K562 (cell line): ENCODE measurements around the gene BZW2. TPM values are rescaled to one million over a fixed set of nuclear protein-coding genes. Genes with fewer than 3 reads are reported as not detected.

Experiments used
- ATAC-seq: fragments of 200-7000 bp; cut with Tn5 transposase; 3 replicates; pipeline ENCODE4 v1.9.1; 2020; ENCODE audit warnings: moderate library complexity
- BruUV-seq: library from RNA; stranded (reverse); fragments of 400-500 nt; replicated peaks from 2 replicates; lab custom pipeline; 2021; lab: Mats Ljungman, UMichigan
- CTCF ChIA-PET: fragments of 300-600 bp; formaldehyde crosslinking; extraction: SDS; loops from one replicate; lab custom pipeline; 2021; ENCODE audit warnings: low intra/inter-chr PET ratio; lab: Yijun Ruan, JAX
- POLR2A ChIA-PET: fragments of 300-600, 350-650 bp; sonication (Branson Sonifier 250); formaldehyde crosslinking; extraction: SDS; loops from one replicate; lab custom pipeline; 2021; ENCODE audit warnings: antibody characterized with exemption, inconsistent platforms; lab: Yijun Ruan, JAX
- DNase-seq, 4 experiments: peaks; one replicate each; pipeline versions ENCODE4 v3.0.0 to v3.0.0-alpha.2; 2011 to 2018; ENCODE audit warnings: low spot score in 3 of 4, mixed read lengths in 3 of 4; ENCODE audit errors: extremely low read depth in 1 of 4
- FAIRE-seq: peaks from 2 replicates; lab custom pipeline; 2011; peaks lifted over from hg19 to GRCh38; lab: Jason Lieb, UNC
- H2AFZ ChIP-seq: 2 replicates; pipeline ENCODE4 v1.6.0; 2011; ENCODE audit warnings: low read depth, low read length, control low read depth, inconsistent platforms
- H3K27ac ChIP-seq: fragments of 200-600 bp; 3 replicates; pipeline ENCODE4 v1.8.0; 2011; ENCODE audit warnings: low read depth, mild to moderate bottlenecking, control low read depth, inconsistent platforms, low read length, moderate library complexity, mixed read lengths; ENCODE audit errors: extremely low read depth
- H3K27me3 ChIP-seq, 2 experiments: fragments of 300-600 bp in 1 of 2; 2 replicates in 1 of 2; 3 replicates in 1 of 2; pipeline versions ENCODE4 v1.6.0 to v1.8.0; 2011; ENCODE audit warnings: inconsistent platforms in 2 of 2, low read length in 2 of 2, mild to moderate bottlenecking in 1 of 2, mixed read lengths in 1 of 2, moderate library complexity in 1 of 2; ENCODE audit not compliant: control insufficient read depth in 2 of 2, insufficient read depth in 2 of 2
- H3K36me3 ChIP-seq: fragments of 300-600 bp; 3 replicates; pipeline ENCODE4 v1.8.0; 2011; ENCODE audit warnings: mild to moderate bottlenecking, low read length, inconsistent platforms; ENCODE audit not compliant: control insufficient read depth, insufficient read depth
- H3K4me1 ChIP-seq, 2 experiments: fragments of 200-600 bp in 1 of 2; replicated peaks in 1 of 2; 2 replicates in 1 of 2; 3 replicates in 1 of 2; pipeline versions ENCODE4 v1.5.1 to v1.8.0; 2011; ENCODE audit warnings: inconsistent platforms in 2 of 2, low read length in 2 of 2, mild to moderate bottlenecking in 1 of 2, mixed read lengths in 1 of 2, moderate library complexity in 1 of 2; ENCODE audit not compliant: control insufficient read depth in 2 of 2, insufficient read depth in 2 of 2
- H3K4me2 ChIP-seq: 2 replicates; pipeline ENCODE4 v1.6.1; 2011; ENCODE audit warnings: low read length, control low read depth, inconsistent platforms, mixed read lengths; ENCODE audit not compliant: insufficient read depth
- H3K4me3 ChIP-seq: fragments of 200-600 bp; sonication (generic), shearing (Covaris generic); 2 replicates; pipeline ENCODE4 v1.5.1; 2016; ENCODE audit warnings: control low read depth, inconsistent platforms
- H3K79me2 ChIP-seq: fragments of 200-600 bp; 3 replicates; pipeline ENCODE4 v1.8.0; 2011; ENCODE audit warnings: low read length, inconsistent platforms; ENCODE audit not compliant: control insufficient read depth, insufficient read depth
- H3K9ac ChIP-seq, 2 experiments: 2 replicates each; pipeline versions ENCODE4 v1.6.0 to v1.6.1; 2011; ENCODE audit warnings: low read depth in 2 of 2, low read length in 2 of 2, control low read depth in 1 of 2, inconsistent platforms in 1 of 2, mild to moderate bottlenecking in 1 of 2, mixed read lengths in 1 of 2; ENCODE audit not compliant: insufficient read depth in 1 of 2
- H3K9me1 ChIP-seq: one replicate; pipeline ENCODE4 v1.6.0; 2011; ENCODE audit warnings: inconsistent platforms, mild to moderate bottlenecking, low read length, moderate library complexity; ENCODE audit not compliant: control insufficient read depth, insufficient read depth
- H3K9me3 ChIP-seq: replicated peaks from 2 replicates; pipeline ENCODE4 v1.5.1; 2011; ENCODE audit warnings: low read depth, low read length, inconsistent platforms; ENCODE audit not compliant: control insufficient read depth, insufficient read depth
- H4K20me1 ChIP-seq: replicated peaks from 2 replicates; pipeline ENCODE4 v1.6.1; 2011; ENCODE audit warnings: low read length, inconsistent platforms, mixed read lengths; ENCODE audit not compliant: control insufficient read depth, insufficient read depth
- BCOR ChIP-seq: fragments of 450-650 bp; IDR thresholded peaks from 2 replicates; pipeline ENCODE4 v1.6.1; 2016
- CCNT2 ChIP-seq: IDR thresholded peaks from 2 replicates; pipeline ENCODE4 v1.6.1; 2011; ENCODE audit warnings: borderline replicate concordance, low read depth, mild to moderate bottlenecking, moderate library complexity, mixed read lengths, low read length; ENCODE audit not compliant: insufficient read length; ENCODE audit errors: extremely low read depth
- E4F1 ChIP-seq: fragments of 250-450 bp; sonication (Bioruptor Pico); IDR thresholded peaks from 2 replicates; pipeline ENCODE4 v1.5.0; 2021; ENCODE audit warnings: mild to moderate bottlenecking, borderline replicate concordance
- KAT8 ChIP-seq: fragments of 450-650 bp; IDR thresholded peaks from 2 replicates; pipeline ENCODE4 v1.6.1; 2016; ENCODE audit warnings: low read depth, mild to moderate bottlenecking
- KDM1A ChIP-seq, 2 experiments: fragments of 450-650 bp; IDR thresholded peaks; 2 replicates each; pipeline ENCODE4 v1.6.1; 2016; ENCODE audit warnings: mild to moderate bottlenecking in 2 of 2
- KLF13 ChIP-seq: fragments of 450-650 bp; IDR thresholded peaks from 2 replicates; pipeline ENCODE4 v1.6.1; 2016; ENCODE audit warnings: missing genetic modification characterization, low read depth, mild to moderate bottlenecking, missing compliant biosample characterization, moderate library complexity, borderline replicate concordance
- MAX ChIP-seq: sonication (generic); formaldehyde crosslinking; IDR thresholded peaks from 2 replicates; pipeline ENCODE4 v1.9.0; 2022; ENCODE audit warnings: mild to moderate bottlenecking, missing genetic modification reagents
- NCOA6 ChIP-seq: fragments of 450-650 bp; IDR thresholded peaks from 2 replicates; pipeline ENCODE4 v1.6.1; 2017; ENCODE audit warnings: mild to moderate bottlenecking
- NCOR1 ChIP-seq: fragments of 450-650 bp; IDR thresholded peaks from 2 replicates; pipeline ENCODE4 v1.6.1; 2016; ENCODE audit warnings: mild to moderate bottlenecking, moderate library complexity
- NELFE ChIP-seq: IDR thresholded peaks from 2 replicates; pipeline ENCODE4 v1.6.1; 2011; ENCODE audit warnings: mild to moderate bottlenecking; ENCODE audit not compliant: insufficient read depth, insufficient read length
- NFYB ChIP-seq: IDR thresholded peaks from 2 replicates; pipeline ENCODE4 v1.6.1; 2011; ENCODE audit warnings: mild to moderate bottlenecking, moderate library complexity; ENCODE audit not compliant: insufficient read length; ENCODE audit errors: extremely low read depth
- PML ChIP-seq: IDR thresholded peaks from 2 replicates; pipeline ENCODE4 v1.6.1; 2012; ENCODE audit warnings: low read length, inconsistent platforms
- POLR3A ChIP-seq: IDR thresholded peaks from 2 replicates; pipeline ENCODE4 v1.6.1; 2011; ENCODE audit warnings: borderline replicate concordance, mild to moderate bottlenecking, moderate library complexity; ENCODE audit not compliant: insufficient read length, insufficient read depth; ENCODE audit errors: extremely low read depth
- SMARCA5 ChIP-seq: fragments of 450-650 bp; IDR thresholded peaks from 2 replicates; pipeline ENCODE4 v1.6.1; 2016
- SREBF1 ChIP-seq: fragments of 150-350 bp; IDR thresholded peaks from 2 replicates; pipeline ENCODE4 v1.6.1; 2014; ENCODE audit warnings: antibody characterized with exemption, low read depth, low read length, borderline replicate concordance
- ZBTB17 ChIP-seq: fragments of 450-650 bp; formaldehyde crosslinking; IDR thresholded peaks from 2 replicates; pipeline ENCODE4 v1.4.0; 2020; ENCODE audit warnings: mild to moderate bottlenecking
- ZBTB2 ChIP-seq: fragments of 450-650 bp; IDR thresholded peaks from 2 replicates; pipeline ENCODE4 v1.6.1; 2016; ENCODE audit warnings: antibody characterized with exemption
- ZNF436 ChIP-seq: fragments of 250-450, 450-650 bp; sonication (Bioruptor Pico); formaldehyde crosslinking; IDR thresholded peaks from 2 replicates; pipeline ENCODE4 v1.7.0; 2020; ENCODE audit warnings: mild to moderate bottlenecking
- ZNF561 ChIP-seq: fragments of 450-650 bp; formaldehyde crosslinking; conservative IDR thresholded peaks from 2 replicates; pipeline ENCODE4 v1.4.0; 2020; ENCODE audit warnings: mild to moderate bottlenecking, moderate library complexity
- WGBS: fragments of 100-300 bp; shearing (Covaris generic); methylation state at CpG from one replicate; pipeline ENCODE4 v1.1.6; 2016; ENCODE audit warnings: low coverage, mixed read lengths; ENCODE audit not compliant: insufficient coverage; ENCODE audit errors: missing lambda C conversion rate; 5-methylcytosine and 5-hydroxymethylcytosine counted together
- in situ Hi-C: fragments of 300-500 bp; cut with MboI; formaldehyde crosslinking; loops from 4 replicates; pipeline ENCODE4 v1.15.0; 2018; ENCODE audit warnings: inconsistent platforms, mixed read lengths
- intact Hi-C: fragments of 100-400 bp; cut with micrococcal nuclease; formaldehyde crosslinking; loops from 2 replicates; pipeline ENCODE4 v1.14.2; 2022
- polyA plus RNA-seq, 8 experiments: library from polyadenylated mRNA; depleted of rRNA in 4 of 8; stranded (reverse) in 5 of 8; unstranded in 3 of 8; fragments of >200 nt; fragmentation: Nextera tagmentation in 2 of 8; fragmentation: Illumina TruSeq in 1 of 8; extraction: Ambion mirVana in 2 of 8; extraction: Trizol in 1 of 8; gene quantifications; 2 replicates each; pipeline versions ENCODE4 v1.2.1 to v1.2.3, GENCODE V29; 2011 to 2014; ENCODE audit warnings: inconsistent platforms in 1 of 8, missing spikeins in 1 of 8
- total RNA-seq, 7 experiments: library from RNA; depleted of rRNA in 6 of 7; stranded (reverse); fragments of >200 nt in 6 of 7; fragmentation: Illumina TruSeq in 2 of 7; extraction: Trizol in 2 of 7; gene quantifications; 2 replicates each; pipeline versions ENCODE4 v1.2.1 to v1.2.3, GENCODE V29; 2011 to 2021; ENCODE audit warnings: low replicate concordance in 1 of 7

BZW2 gene
- total and polyA plus RNA-seq, 9 of the 15 experiments (the other 6 are each of a cell fraction or from before 2014, with no cell fraction given) = 140 to 316 (median 173) TPM

GRCh38 chr7:16726189-16726588, 80.2 kb downstream of the BZW2 start:
- ATAC-seq = no peak
- Histone ChIP-seq H3K4me3 (no peak overlapping the region), H3K79me2 (no peaks in the 10 kb centered on the region), H3K4me1 (peaks cover 0 to 10% of the 10 kb centered on the region in 2 experiments; a peak in 3 of 5 replicates), H3K36me3 (no peaks in the 10 kb centered on the region), H3K27ac (no peak overlapping the region), H3K9me1 (no peaks in the 10 kb centered on the region), H3K4me2 (no peak overlapping the region), H2AFZ (no peak overlapping the region), H3K27me3 (no peaks in the 10 kb centered on the region), H3K9me3 (no peaks in the 10 kb centered on the region), H4K20me1 (no peaks in the 10 kb centered on the region), H3K9ac (no peak overlapping the region)
- intact Hi-C loops (no loop called here), in situ Hi-C loops (no loop called here)
- TF ChIP-seq ZNF561 (CRISPR knock-in tag) (no peak), KAT8 (no peak), NCOA6 (no peak), CCNT2 (no peak), MAX (CRISPR knock-in tag) (no peak), KDM1A (IDR thresholded peaks at IDR 0.05) (no peak), E4F1 (no peak), ZNF436 (no peak), POLR3A (no peak), NCOR1 (no peak), PML (no peak), BCOR (no peak), KLF13 (tag) (no peak), NELFE (no peak), ZBTB17 (no peak), NFYB (no peak), ZBTB2 (no peak), SMARCA5 (no peak), SREBF1 (no peak)
- CTCF ChIA-PET = no interaction called here
- no TSS peak for BruUV-seq
- 94% methylated on average over 2 of the region's 2 CpGs for WGBS
- POLR2A ChIA-PET = no interaction called here
- FAIRE-seq = no peak
- no peak for DNase-seq
